Activated CD8-positive, alpha-beta T cell treated with anti-CD3 and anti-CD28 coated beads for 36 hours (primary cell): ENCODE results near the gene MMP21. TPM values are rescaled to one million over a fixed set of nuclear protein-coding genes. Genes with fewer than 3 reads are reported as not detected.

Source experiments
- ATAC-seq: fragments of 200-7000 bp; cut with Tn5 transposase; one replicate; pipeline ENCODE4 v1.10.0; 2021; ENCODE audit warnings: mild to moderate bottlenecking, moderate library complexity
- CTCF ChIA-PET: fragments of 350-600 bp; sonication (Branson Sonifier 250); formaldehyde crosslinking; loops from one replicate; lab custom pipeline; 2021; ENCODE audit warnings: antibody characterized with exemption; lab: Charles Lee
- POLR2A ChIA-PET: fragments of 350-600 bp; sonication (Branson Sonifier 250); formaldehyde crosslinking; loops from one replicate; lab custom pipeline; 2021; ENCODE audit warnings: antibody characterized with exemption; lab: Charles Lee
- DNase-seq: peaks from one replicate; pipeline ENCODE4 v3.0.0-alpha.2; 2020
- H3K27ac Mint-ChIP-seq: one replicate; pipeline ENCODE4 v1.8.0; 2021; ENCODE audit warnings: mild to moderate bottlenecking, mixed read lengths
- H3K27me3 Mint-ChIP-seq: one replicate; pipeline ENCODE4 v1.8.0; 2021; ENCODE audit warnings: mixed read lengths
- H3K36me3 Mint-ChIP-seq: one replicate; pipeline ENCODE4 v1.8.0; 2021; ENCODE audit warnings: low read depth, mixed read lengths
- H3K4me1 Mint-ChIP-seq: one replicate; pipeline ENCODE4 v1.8.0; 2021; ENCODE audit warnings: low read depth, mixed read lengths
- H3K4me3 Mint-ChIP-seq: one replicate; pipeline ENCODE4 v1.8.0; 2021; ENCODE audit warnings: mild to moderate bottlenecking, moderate library complexity, mixed read lengths
- H3K9me3 Mint-ChIP-seq: one replicate; pipeline ENCODE4 v1.8.0; 2021; ENCODE audit warnings: mixed read lengths
- intact Hi-C: fragments of 100-400 bp; cut with micrococcal nuclease; formaldehyde crosslinking; loops from one replicate; pipeline ENCODE4 v1.10.0; 2022
- total RNA-seq, 2 experiments: library from RNA; stranded (reverse); gene quantifications; one replicate each; pipeline ENCODE4 v1.2.3, GENCODE V29; 2021
- TF ChIP-seq, protein P1 (sequence below): fragments of 200-600 bp; IDR thresholded peaks from one replicate; pipeline ENCODE4 v1.8.0; 2022; ENCODE audit warnings: antibody characterized with exemption, mild to moderate bottlenecking

MMP21 gene
- total RNA-seq, 2 experiments from 2014 or later, result not detected

DNA sequence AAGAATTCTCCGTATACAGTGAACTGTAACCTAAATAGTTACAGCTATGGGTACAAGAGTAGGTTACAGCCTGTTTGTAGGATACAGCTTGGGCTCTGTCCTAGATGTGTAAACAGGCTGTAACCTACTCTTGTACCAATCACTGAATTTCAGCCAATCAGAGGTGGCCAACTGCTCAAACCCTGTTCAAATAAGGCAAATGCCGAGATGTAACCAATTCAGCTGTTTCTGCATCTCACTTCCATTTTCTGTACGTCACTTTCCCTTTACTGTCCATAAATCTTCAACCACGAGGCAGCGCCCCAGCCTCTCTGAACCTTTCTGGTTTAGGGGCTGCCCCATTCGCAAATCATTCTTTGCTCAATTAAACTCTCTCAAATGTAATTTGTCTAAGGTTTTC is 8.3 kb upstream of the MMP21 start:
- intact Hi-C loops, result no loop called here
- Mint-ChIP-seq H3K36me3 (peaks cover 7% of the 10 kb centered on the region), H3K4me3 (no peak overlapping the region), H3K4me1 (peaks cover 21% of the 10 kb centered on the region), H3K27me3 (no peaks in the 10 kb centered on the region), H3K9me3 (no peaks in the 10 kb centered on the region), H3K27ac (no peak overlapping the region)
- ChIA-PET CTCF (interaction anchor here (1.6 kb wide), 1 partner anchor 19 kb away, joined by 4 read pairs; no protein-coding TSS in a partner anchor), POLR2A (no interaction called here)
- DNase-seq (no peak), ATAC-seq (no peak)
- TF ChIP-seq, protein P1, sequence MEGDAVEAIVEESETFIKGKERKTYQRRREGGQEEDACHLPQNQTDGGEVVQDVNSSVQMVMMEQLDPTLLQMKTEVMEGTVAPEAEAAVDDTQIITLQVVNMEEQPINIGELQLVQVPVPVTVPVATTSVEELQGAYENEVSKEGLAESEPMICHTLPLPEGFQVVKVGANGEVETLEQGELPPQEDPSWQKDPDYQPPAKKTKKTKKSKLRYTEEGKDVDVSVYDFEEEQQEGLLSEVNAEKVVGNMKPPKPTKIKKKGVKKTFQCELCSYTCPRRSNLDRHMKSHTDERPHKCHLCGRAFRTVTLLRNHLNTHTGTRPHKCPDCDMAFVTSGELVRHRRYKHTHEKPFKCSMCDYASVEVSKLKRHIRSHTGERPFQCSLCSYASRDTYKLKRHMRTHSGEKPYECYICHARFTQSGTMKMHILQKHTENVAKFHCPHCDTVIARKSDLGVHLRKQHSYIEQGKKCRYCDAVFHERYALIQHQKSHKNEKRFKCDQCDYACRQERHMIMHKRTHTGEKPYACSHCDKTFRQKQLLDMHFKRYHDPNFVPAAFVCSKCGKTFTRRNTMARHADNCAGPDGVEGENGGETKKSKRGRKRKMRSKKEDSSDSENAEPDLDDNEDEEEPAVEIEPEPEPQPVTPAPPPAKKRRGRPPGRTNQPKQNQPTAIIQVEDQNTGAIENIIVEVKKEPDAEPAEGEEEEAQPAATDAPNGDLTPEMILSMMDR, result no peak

DNA sequence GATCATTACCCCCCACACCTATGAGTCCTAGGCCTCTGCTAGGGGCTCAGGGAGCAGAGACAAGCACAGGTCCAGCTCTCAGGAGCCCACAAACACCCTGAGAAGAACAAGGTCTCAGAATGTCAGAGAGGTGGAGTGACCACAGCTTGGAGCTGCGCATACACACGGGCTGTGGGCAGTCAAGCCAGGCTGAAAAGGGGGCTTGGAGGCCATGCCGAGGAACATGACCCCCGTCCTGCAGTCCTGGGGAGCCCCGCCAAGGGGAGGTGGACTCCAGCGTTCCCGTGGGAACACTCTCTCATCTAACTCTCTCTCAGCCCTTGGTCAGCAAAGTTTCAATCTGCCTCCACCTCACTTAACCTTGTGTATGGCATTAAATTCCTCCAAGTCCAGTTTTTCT is 7.8 kb upstream of the MMP21 start:
- no peak overlapping the region for H3K4me3 Mint-ChIP-seq
- CTCF ChIA-PET, result interaction anchor here (1.6 kb wide), 1 partner anchor 18 kb away, joined by 4 read pairs; no protein-coding TSS in a partner anchor
- H3K4me1 Mint-ChIP-seq, result peaks cover 17% of the 10 kb centered on the region

DNA sequence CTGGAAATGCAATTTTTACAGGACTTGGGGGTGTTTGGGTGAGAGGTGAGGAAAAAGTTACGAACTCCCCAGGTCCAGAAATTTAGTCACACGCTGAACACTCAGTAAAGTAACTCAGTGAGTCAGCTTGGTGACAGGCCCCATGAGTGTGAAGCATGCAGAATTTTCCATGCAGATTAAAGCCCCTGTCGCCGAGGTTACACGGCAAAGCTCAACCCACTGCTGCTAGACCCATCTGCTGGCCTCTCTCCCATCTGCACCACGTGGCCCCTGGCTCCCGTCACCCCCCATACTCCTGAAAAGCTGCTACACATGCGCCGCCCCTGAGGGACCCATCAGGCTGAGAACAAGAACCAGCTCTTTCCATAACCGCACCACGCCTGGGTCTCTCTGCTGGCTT is 7.0 kb upstream of the MMP21 start:
- no peaks in the 10 kb centered on the region for H3K9me3 Mint-ChIP-seq
- H3K4me3 Mint-ChIP-seq, result no peak overlapping the region
- peaks cover 9% of the 10 kb centered on the region for H3K4me1 Mint-ChIP-seq
- no peak overlapping the region for H3K27ac Mint-ChIP-seq
- H3K36me3 Mint-ChIP-seq, result no peaks in the 10 kb centered on the region
- intact Hi-C loops, result no loop called here
- no peak for ATAC-seq
- H3K27me3 Mint-ChIP-seq, result no peaks in the 10 kb centered on the region
- CTCF ChIA-PET, result interaction anchor here (1.6 kb wide), 1 partner anchor 17 kb away, joined by 4 read pairs; no protein-coding TSS in a partner anchor
- DNase-seq, result no peak
- TF ChIP-seq, protein P1, result no peak
- POLR2A ChIA-PET, result no interaction called here

More for the DNA sequence above, 7.8 kb upstream of the MMP21 start:
- POLR2A ChIA-PET, result no interaction called here
- intact Hi-C loops, result no loop called here
- TF ChIP-seq, protein P1, result no peak
- no peak for DNase-seq
- peaks cover 3% of the 10 kb centered on the region for H3K36me3 Mint-ChIP-seq
- H3K9me3 Mint-ChIP-seq, result no peaks in the 10 kb centered on the region
- H3K27me3 Mint-ChIP-seq, result no peaks in the 10 kb centered on the region
- H3K27ac Mint-ChIP-seq, result no peak overlapping the region
- ATAC-seq, result no peak

DNA sequence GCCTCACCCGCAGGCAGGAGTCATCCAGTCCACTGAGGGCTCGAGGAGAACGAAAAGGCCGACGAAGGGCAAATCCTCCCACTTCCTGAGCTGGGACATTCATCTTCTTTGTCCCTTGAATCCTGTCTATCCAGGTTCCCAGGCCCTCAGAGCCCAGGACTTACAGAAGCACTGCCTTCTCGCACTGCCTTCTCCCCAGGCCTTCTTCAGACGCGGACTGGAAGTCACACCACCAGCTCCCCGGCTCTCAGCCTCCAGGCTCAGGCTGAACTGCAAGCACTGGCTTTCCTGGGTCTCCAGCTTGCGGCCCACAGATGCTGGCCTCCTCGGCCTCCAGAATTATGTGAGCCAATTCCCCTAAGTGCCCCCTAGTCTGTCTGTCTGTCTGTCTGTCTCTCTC is 6.4 kb upstream of the MMP21 start:
- H3K4me3 Mint-ChIP-seq, result no peak overlapping the region
- ChIA-PET POLR2A (interaction anchor here (0.9 kb wide), 1 partner anchor 13 kb away, joined by 3 read pairs; no protein-coding TSS in a partner anchor), CTCF (no interaction called here)
- no peak for ATAC-seq
- TF ChIP-seq, protein P1, result no peak
- H3K27me3 Mint-ChIP-seq, result no peaks in the 10 kb centered on the region
- no peak for DNase-seq
- no peak overlapping the region for H3K27ac Mint-ChIP-seq
- intact Hi-C loops, result no loop called here
- H3K4me1 Mint-ChIP-seq, result peaks cover 5% of the 10 kb centered on the region
- H3K9me3 Mint-ChIP-seq, result no peaks in the 10 kb centered on the region
- H3K36me3 Mint-ChIP-seq, result no peaks in the 10 kb centered on the region

DNA sequence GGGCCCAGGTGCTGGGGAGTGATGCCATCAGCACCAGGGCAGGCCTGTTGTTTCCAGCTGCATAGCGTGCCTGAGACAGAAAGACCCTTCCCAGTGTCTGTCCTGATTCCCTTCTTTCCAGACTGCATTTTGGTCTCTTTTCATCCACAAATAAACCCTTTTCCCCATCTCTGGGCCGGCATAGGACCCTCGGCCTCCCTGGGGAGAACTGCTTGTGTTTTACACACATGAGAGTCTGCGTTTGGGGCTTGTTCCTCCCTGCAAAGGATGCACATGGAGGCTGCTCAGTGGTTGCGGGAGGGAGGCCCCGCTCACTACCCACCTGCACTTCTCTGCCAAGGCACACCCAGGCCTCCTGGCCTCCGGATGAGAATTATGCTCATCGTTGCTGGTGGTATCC is 5.8 kb upstream of the MMP21 start:
- no peak for DNase-seq
- Mint-ChIP-seq H3K4me3 (no peak overlapping the region), H3K9me3 (no peaks in the 10 kb centered on the region), H3K4me1 (no peaks in the 10 kb centered on the region), H3K27me3 (no peaks in the 10 kb centered on the region), H3K36me3 (no peaks in the 10 kb centered on the region), H3K27ac (no peak overlapping the region)
- intact Hi-C loops, result no loop called here
- CTCF ChIA-PET, result no interaction called here
- ATAC-seq, result no peak
- POLR2A ChIA-PET, result interaction anchor here (0.9 kb wide), 1 partner anchor 14 kb away, joined by 3 read pairs; no protein-coding TSS in a partner anchor
- TF ChIP-seq, protein P1, result no peak
